Amygdala (tissue), 56 donors: ENCODE measurements around the gene INSIG1.

Experiments
- DNase-seq, 56 donors: peaks; one replicate each; lab custom pipeline; 2025; lab: John Stamatoyannopoulos, UW

The INSIG1 gene

GRCh38 chr7:155322530-155322929 lies 24.9 kb downstream of the INSIG1 start:
- no peak for DNase-seq

DNA sequence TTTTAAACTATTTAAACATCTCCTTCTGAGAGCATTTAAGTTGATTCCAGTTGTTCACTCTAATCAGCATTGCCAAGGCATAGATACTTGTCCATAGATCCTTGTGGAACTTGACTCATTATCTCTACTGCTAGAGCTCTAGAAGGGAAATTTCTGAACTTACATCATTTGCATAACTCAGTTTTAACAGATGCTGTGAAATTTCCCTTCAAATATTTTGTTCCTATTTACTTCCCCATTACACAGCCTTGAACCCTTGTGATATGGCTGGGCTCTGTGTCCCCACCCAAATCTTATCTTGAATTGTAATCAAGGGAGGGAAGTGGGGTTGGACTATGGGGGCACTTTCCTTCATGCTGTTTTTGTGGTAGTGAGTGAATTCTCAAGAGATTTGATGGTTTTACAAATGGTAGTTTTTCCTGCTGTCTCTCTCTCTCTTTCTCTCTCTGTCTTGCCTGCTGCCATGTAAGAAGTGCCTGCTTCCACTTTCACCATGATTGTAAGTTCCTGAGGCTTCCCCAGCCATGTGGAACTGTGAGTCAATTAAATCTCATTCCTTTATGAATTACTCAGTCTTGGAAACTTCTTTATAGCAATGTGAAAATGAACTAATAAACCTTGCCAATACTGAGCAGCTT lies 25.4 kb downstream of the INSIG1 start:
- DNase-seq, result no peak

DNA sequence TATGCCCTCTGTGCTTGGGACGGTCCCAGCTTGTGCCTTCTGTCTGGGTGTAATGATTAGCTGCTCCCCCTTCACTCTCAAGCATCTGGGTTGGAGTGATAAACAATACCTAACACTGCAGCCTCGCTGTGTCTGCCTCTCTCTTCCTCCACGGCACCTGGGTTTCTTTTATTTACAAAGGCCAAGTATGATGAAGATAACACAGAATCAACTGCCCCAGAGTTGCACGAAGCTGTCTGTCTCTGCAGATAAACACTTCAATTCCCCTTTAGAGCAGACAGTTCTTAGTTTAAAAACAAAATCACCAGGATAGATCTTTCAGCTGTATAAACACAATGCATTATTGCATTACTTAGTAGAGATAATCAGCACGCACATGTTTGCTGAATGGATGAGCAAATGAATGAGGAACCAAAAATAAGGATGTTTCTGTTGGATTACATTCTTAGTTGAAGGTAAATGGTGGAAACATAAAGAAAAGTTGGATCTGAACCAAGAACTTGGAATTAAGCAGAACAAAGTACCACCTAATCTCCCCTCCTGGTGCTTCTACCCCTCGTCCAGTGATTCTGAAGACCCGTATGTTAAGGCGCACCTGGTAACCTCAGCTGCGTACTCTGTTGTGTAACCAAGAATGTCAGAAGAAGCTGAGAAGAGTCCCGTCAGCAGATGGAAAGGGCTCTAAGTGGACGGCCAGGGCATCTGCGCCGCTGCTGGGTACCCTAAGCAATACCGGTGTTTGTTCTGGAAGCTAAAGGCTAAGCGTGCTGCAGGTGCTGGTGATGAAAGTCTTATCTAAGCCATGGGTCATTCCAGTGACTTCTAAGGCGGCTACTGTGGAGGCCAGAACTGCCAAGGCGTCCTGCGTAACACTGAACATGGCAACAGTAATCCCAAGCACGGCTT lies 26.6 kb downstream of the INSIG1 start:
- no peak for DNase-seq

- DNase-seq, result no peak
These were observed 27.2 kb downstream of the INSIG1 start for GRCh38 chr7:155324918-155325235.

DNA sequence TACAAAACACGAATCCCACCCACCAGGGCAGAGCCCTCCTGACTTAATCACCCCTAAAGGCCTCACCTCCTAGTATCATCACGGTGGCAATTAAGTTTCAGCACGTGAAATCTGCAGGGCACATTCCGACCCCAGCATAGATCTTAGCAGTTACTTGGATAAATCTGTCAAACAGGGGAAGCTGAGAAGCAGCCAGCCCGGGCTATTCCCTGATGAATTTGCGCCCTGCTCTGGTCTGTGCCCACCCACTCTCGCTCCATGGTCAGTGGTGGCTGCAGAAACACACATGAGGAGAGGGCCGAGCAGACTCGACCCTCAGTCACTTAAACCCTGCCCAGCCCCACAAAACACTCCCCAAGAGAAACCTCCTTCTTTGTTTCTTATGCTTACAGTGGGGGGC lies 28.7 kb downstream of the INSIG1 start:
- no peak for DNase-seq

- DNase-seq, result no peak
These were observed 30.1 kb downstream of the INSIG1 start for GRCh38 chr7:155327590-155328320.

- DNase-seq, result no peak
These were observed 31.5 kb downstream of the INSIG1 start for GRCh38 chr7:155329225-155329624.

- no peak for DNase-seq
These were observed 33.7 kb downstream of the INSIG1 start for GRCh38 chr7:155331396-155331795.

DNA sequence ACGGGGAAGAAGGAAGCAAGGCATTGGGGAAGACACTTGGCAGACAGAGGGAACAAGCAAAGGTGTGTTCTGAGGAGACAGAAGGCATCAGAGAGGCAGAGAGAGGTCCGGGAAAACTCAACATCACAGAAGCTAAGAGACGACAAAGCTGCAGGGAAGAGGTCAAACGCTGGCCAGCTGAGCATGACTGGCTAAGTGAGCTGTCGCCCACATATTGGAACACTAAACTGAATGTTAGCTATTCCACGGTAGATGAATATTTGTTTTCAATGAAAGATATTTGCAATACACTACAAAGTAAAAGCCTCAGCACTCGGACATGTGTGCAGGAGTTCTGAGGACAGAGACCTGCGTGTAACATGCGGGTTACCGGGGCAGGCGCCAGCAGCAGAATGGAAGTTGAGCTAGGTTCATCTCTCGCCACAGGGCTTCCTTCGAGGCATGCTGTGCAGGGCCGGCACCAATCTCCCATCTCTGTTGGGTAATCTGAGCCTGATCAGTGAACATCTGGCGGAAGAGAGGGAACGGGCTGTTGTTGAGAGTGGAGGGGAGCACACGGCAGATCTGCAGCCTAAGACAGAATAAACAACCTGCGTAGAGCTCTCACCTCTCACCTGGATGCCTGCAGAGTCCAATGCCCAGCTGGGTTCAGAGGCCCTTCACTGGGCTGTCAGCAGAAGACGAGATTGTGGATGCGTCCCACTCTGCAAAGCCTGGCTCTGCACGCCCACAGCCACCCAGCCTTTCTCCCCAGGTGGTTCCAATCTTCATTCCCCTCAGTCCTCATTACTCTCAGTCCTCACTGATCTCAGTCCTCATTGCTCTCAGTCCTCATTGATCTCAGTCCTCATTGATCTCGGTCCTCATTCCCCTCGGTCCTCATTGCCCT lies 35.9 kb downstream of the INSIG1 start:
- no peak for DNase-seq

DNA sequence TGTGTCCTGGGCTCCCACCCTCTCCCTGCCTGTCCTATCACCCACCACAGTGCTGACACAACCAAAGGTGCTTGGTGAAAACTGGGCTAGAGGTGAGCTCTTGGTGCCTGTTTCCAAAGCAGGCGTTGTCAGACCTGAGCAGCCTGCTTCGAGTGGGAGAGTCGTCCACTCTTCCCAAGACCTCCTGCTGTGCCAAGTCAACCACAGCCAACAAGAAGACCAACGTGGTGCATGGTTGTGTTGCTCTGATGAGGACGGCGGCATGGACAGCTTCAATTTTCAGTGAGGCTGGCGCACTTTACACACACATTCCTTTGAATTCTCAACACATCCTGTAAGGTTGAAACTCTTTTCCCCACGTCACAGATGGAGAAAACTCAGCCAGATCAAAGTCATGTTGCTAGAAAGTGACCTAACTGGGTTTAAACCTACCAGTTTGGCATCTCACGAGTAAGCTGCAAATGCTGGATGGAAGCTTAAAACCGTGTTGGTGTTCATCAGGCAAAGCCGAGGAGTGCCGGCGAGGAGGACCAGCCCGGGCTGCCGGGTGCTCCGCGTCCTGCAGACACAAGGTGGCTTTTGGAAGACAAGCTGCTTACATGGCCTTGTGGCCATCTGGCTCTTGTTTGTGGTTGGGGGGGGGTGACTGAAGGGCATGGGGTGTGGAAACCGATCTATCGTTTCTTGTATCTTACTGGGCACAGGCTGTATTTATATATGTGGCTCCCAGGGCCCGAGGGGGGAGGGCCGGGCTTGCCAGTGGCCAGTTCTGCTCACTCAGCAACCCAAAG lies 39.3 kb downstream of the INSIG1 start:
- no peak for DNase-seq

GRCh38 chr7:155337946-155338631 lies 40.4 kb downstream of the INSIG1 start:
- no peak for DNase-seq

GRCh38 chr7:155338632-155339320 lies 41.1 kb downstream of the INSIG1 start:
- no peak for DNase-seq

- DNase-seq, result no peak
These were observed 41.8 kb downstream of the INSIG1 start for GRCh38 chr7:155339474-155339873.

DNA sequence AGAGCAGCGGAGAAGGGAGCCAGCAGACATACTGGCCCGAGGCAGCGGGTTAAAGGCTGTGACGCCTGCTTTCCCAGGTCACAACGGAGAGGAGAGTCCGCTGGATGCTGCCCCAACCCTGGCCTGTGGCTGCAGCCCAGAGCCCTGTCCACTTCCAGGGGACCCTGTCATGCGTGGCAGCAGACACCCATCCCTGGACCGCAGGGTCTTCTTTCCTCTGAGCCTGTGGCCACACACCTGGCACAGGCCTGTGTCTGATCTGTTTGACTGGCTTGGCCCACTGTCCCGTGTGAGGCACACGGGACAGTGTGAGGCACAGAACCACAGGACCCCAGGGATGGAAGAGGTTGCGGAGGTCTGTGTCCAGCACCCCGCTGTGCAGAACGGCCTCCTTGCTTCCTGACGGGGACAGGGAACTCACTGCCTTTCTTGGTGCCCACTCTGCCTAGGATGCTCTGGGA lies 42.4 kb downstream of the INSIG1 start:
- DNase-seq, result no peak

- no peak for DNase-seq
These were observed 43.0 kb downstream of the INSIG1 start for GRCh38 chr7:155340721-155341120.

GRCh38 chr7:155341463-155341983 lies 43.8 kb downstream of the INSIG1 start:
- DNase-seq, result no peak

DNA sequence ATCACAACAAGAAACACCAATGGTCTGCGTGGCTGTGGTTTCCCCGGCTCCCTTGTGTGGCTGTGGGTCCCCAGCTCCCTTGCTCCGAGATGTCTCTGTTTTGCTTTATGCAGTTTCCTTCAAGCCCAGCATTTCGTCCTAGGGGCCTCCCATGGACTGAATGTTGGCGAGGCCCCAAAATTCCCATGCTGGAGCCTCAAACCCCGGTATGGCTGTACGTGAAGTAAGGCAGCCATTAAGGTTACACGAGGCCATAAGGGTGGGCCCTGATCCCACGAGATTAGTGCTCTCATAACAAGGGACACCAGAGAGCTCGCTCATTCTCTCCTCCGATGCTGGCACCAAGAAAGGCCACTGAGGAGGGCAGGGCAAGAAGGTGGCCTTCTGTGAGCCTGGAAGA lies 44.6 kb downstream of the INSIG1 start:
- DNase-seq, result no peak

DNA sequence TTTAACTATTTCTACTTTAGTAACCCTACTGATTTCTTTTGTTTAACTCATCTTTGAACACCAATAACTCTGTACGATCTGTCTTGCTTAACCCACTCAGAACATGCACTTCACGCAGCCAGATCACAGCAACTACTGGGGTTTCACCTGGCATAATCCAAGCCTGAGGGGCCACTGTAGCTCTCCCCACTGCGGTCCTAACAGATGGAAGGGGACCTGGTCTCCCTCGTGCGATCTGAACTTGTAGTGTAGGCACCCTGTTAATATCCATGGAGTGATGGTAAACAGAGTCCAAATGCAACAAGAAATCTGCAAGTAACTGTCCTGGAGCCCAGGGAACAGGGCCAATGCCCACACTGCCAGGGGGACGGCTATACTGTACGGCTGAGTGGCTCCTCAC lies 45.5 kb downstream of the INSIG1 start:
- no peak for DNase-seq
